H9 (cell line): ENCODE measurements around the gene ACER3. TPM values are rescaled to one million over a fixed set of nuclear protein-coding genes. Genes with fewer than 3 reads are reported as not detected.

Experiments used
- DNase-seq: peaks from one replicate; pipeline ENCODE4 v3.0.0-alpha.2; 2017
- H2AFZ ChIP-seq: one replicate; pipeline ENCODE4 v1.6.1; 2013; ENCODE audit warnings: mild to moderate bottlenecking, low read length, control low read depth, moderate library complexity
- H2AK5ac ChIP-seq: 2 replicates; pipeline ENCODE4 v1.6.1; 2013; ENCODE audit warnings: low read length, control low read depth, mixed read lengths; ENCODE audit not compliant: insufficient read length
- H2BK120ac ChIP-seq: one replicate; pipeline ENCODE4 v1.6.1; 2013; ENCODE audit warnings: low read depth, mild to moderate bottlenecking, low read length, control low read depth, inconsistent platforms; ENCODE audit not compliant: poor library complexity, severe bottlenecking
- H2BK12ac ChIP-seq: 2 replicates; pipeline ENCODE4 v1.6.1; 2013; ENCODE audit warnings: low read length, control low read depth, mixed read lengths, low read depth; ENCODE audit not compliant: insufficient read length
- H2BK15ac ChIP-seq: 2 replicates; pipeline ENCODE4 v1.6.1; 2013; ENCODE audit warnings: low read depth, low read length, control low read depth
- H2BK20ac ChIP-seq: one replicate; pipeline ENCODE4 v1.6.1; 2013; ENCODE audit warnings: low read depth, mild to moderate bottlenecking, low read length, control low read depth, inconsistent platforms; ENCODE audit not compliant: poor library complexity, severe bottlenecking
- H2BK5ac ChIP-seq: 2 replicates; pipeline ENCODE4 v1.6.1; 2013; ENCODE audit warnings: low read length, control low read depth, mixed read lengths; ENCODE audit not compliant: insufficient read length
- H3K14ac ChIP-seq: 2 replicates; pipeline ENCODE4 v1.6.1; 2013; ENCODE audit warnings: low read length, control low read depth; ENCODE audit not compliant: insufficient read depth
- H3K18ac ChIP-seq: 2 replicates; pipeline ENCODE4 v1.6.1; 2013; ENCODE audit warnings: low read depth, mild to moderate bottlenecking, mixed read lengths, low read length, control low read depth; ENCODE audit not compliant: insufficient read length
- H3K23ac ChIP-seq: 2 replicates; pipeline ENCODE4 v1.6.1; 2013; ENCODE audit warnings: low read length, control low read depth, mixed read lengths, low read depth; ENCODE audit not compliant: insufficient read length
- H3K23me2 ChIP-seq: 2 replicates; pipeline ENCODE4 v1.6.1; 2013; ENCODE audit warnings: low read depth, mild to moderate bottlenecking, mixed read lengths, low read length, control low read depth; ENCODE audit not compliant: insufficient read length, poor library complexity, severe bottlenecking
- H3K27ac ChIP-seq: 2 replicates; pipeline ENCODE4 v1.5.1; 2013; ENCODE audit warnings: low read length, control low read depth, mixed read lengths, low read depth; ENCODE audit not compliant: insufficient read length
- H3K27me3 ChIP-seq: 2 replicates; pipeline ENCODE4 v1.6.1; 2013; ENCODE audit warnings: low read length, control low read depth, inconsistent platforms; ENCODE audit not compliant: insufficient read depth
- H3K4ac ChIP-seq: 2 replicates; pipeline ENCODE4 v1.6.1; 2013; ENCODE audit warnings: low read depth, mild to moderate bottlenecking, control low read depth, inconsistent platforms, low read length, moderate library complexity
- H3K4me1 ChIP-seq: 2 replicates; pipeline ENCODE4 v1.6.1; 2013; ENCODE audit warnings: low read length, control low read depth, inconsistent platforms; ENCODE audit not compliant: insufficient read depth
- H3K4me2 ChIP-seq: 2 replicates; pipeline ENCODE4 v1.6.1; 2013; ENCODE audit warnings: low read length, control low read depth, mixed read lengths; ENCODE audit not compliant: insufficient read length, insufficient read depth
- H3K56ac ChIP-seq: 2 replicates; pipeline ENCODE4 v1.6.1; 2013; ENCODE audit warnings: low read depth, mild to moderate bottlenecking, mixed read lengths, low read length, control low read depth; ENCODE audit not compliant: insufficient read length
- H3K79me1 ChIP-seq: 2 replicates; pipeline ENCODE4 v1.6.1; 2013; ENCODE audit warnings: low read depth, mild to moderate bottlenecking, moderate library complexity, low read length, control low read depth, inconsistent platforms; ENCODE audit not compliant: insufficient read depth, poor library complexity, severe bottlenecking
- H3K79me2 ChIP-seq: 2 replicates; pipeline ENCODE4 v1.6.1; 2013; ENCODE audit warnings: low read length, control low read depth, inconsistent platforms; ENCODE audit not compliant: insufficient read depth
- H3K9ac ChIP-seq: 2 replicates; pipeline ENCODE4 v1.6.1; 2013; ENCODE audit warnings: low read length, control low read depth, mixed read lengths; ENCODE audit not compliant: insufficient read length; ENCODE audit errors: extremely low read depth
- H3K9me3 ChIP-seq: one replicate; pipeline ENCODE4 v1.6.1; 2013; ENCODE audit warnings: low read depth, low read length, inconsistent platforms; ENCODE audit not compliant: control insufficient read depth
- H3T11ph ChIP-seq: one replicate; pipeline ENCODE4 v1.6.1; 2013; ENCODE audit warnings: mild to moderate bottlenecking, low read length, control low read depth, inconsistent platforms
- H4K20me1 ChIP-seq: one replicate; pipeline ENCODE4 v1.6.1; 2013; ENCODE audit not compliant: control insufficient read depth, insufficient read length, insufficient read depth
- H4K5ac ChIP-seq: 2 replicates; pipeline ENCODE4 v1.6.1; 2013; ENCODE audit warnings: low read depth, mild to moderate bottlenecking, mixed read lengths, low read length, control low read depth; ENCODE audit not compliant: insufficient read length
- H4K8ac ChIP-seq: replicated peaks from 2 replicates; pipeline ENCODE4 v1.6.1; 2013; ENCODE audit warnings: low read length, control low read depth, mixed read lengths, low read depth; ENCODE audit not compliant: insufficient read length
- H4K91ac ChIP-seq: 2 replicates; pipeline ENCODE4 v1.6.1; 2013; ENCODE audit warnings: low read depth, mild to moderate bottlenecking, moderate library complexity, mixed read lengths, low read length, control low read depth; ENCODE audit not compliant: insufficient read length
- H3K27ac Mint-ChIP-seq, 3 experiments: 2 replicates in 2 of 3; 3 replicates in 1 of 3; pipeline ENCODE4 v1.8.0; 2020 to 2021; ENCODE audit warnings: mixed read lengths in 3 of 3, mild to moderate bottlenecking in 1 of 3, moderate library complexity in 1 of 3
- H3K27me3 Mint-ChIP-seq: 2 replicates; pipeline ENCODE4 v1.8.0; 2021; ENCODE audit warnings: low read depth, mild to moderate bottlenecking, moderate library complexity, mixed read lengths
- H3K36me3 Mint-ChIP-seq, 3 experiments: 2 replicates in 2 of 3; 3 replicates in 1 of 3; pipeline ENCODE4 v1.8.0; 2020 to 2021; ENCODE audit warnings: low read depth in 3 of 3, mixed read lengths in 3 of 3; ENCODE audit not compliant: insufficient read depth in 1 of 3
- H3K4me1 Mint-ChIP-seq, 2 experiments: 2 replicates each; pipeline ENCODE4 v1.8.0; 2020; ENCODE audit warnings: mixed read lengths in 2 of 2
- H3K4me3 Mint-ChIP-seq, 2 experiments: 2 replicates in 1 of 2; 3 replicates in 1 of 2; pipeline ENCODE4 v1.8.0; 2020 to 2021; ENCODE audit warnings: mild to moderate bottlenecking in 2 of 2, mixed read lengths in 2 of 2, moderate library complexity in 1 of 2
- H3K9me3 Mint-ChIP-seq, 2 experiments: 2 replicates in 1 of 2; 3 replicates in 1 of 2; pipeline ENCODE4 v1.8.0; 2020; ENCODE audit warnings: mild to moderate bottlenecking in 2 of 2, mixed read lengths in 2 of 2, moderate library complexity in 1 of 2
- CTCF ChIP-seq: fragments of 200-600 bp; sonication (generic); conservative IDR thresholded peaks from 3 replicates; pipeline ENCODE4 v1.8.0; 2021; ENCODE audit warnings: antibody characterized with exemption, mild to moderate bottlenecking
- WGBS: extraction: QIAGEN DNeasy Blood & Tissue Kit; methylation state at CpG from one replicate; pipeline ENCODE4 v1.1.7; 2013; ENCODE audit warnings: missing lambda C conversion rate, low lambda C conversion rate, mixed read lengths; ENCODE audit not compliant: insufficient read length; ENCODE audit errors: extremely low coverage; 5-methylcytosine and 5-hydroxymethylcytosine counted together
- total RNA-seq: library from RNA; stranded (reverse); gene quantifications from 2 replicates; pipeline ENCODE4 v1.2.1, GENCODE V29; 2021

ACER3 gene
- total RNA-seq, 1 experiment from 2014 or later: 14.7 TPM

- DNase-seq: no peak
- no peak overlapping the region for H4K8ac ChIP-seq
- WGBS: no CpG with 5 or more reads among the region's 5 CpGs
- H3K4ac ChIP-seq: no peak overlapping the region
- H4K20me1 ChIP-seq: no peaks in the 10 kb centered on the region
- no peaks in the 10 kb centered on the region for H3K79me2 ChIP-seq
- H3K79me1 ChIP-seq: no peaks in the 10 kb centered on the region
- H2AFZ ChIP-seq: no peak overlapping the region
- H3K36me3 Mint-ChIP-seq: peaks cover 5 to 20% (median 16%) of the 10 kb centered on the region in 3 experiments; a peak in 6 of 7 replicates
- no peak for TF ChIP-seq CTCF
- H3K4me3 Mint-ChIP-seq: no peak overlapping the region
- no peak overlapping the region for H4K91ac ChIP-seq
- no peak overlapping the region for H3K4me2 ChIP-seq
- no peak overlapping the region for H3T11ph ChIP-seq
- no peak overlapping the region for H3K18ac ChIP-seq
- 0 out of 2 replicates have a peak, but pooled peaks cover 3% of the 10 kb centered on the region for H3K4me1 ChIP-seq
- peaks cover 25 to 26% of the 10 kb centered on the region in 2 experiments for H3K9me3 Mint-ChIP-seq
- H3K23ac ChIP-seq: no peak overlapping the region
- H3K27ac ChIP-seq: no peak overlapping the region
- peaks cover 11% of the 10 kb centered on the region in 2 experiments for H3K4me1 Mint-ChIP-seq
- peaks cover 2% of the 10 kb centered on the region for H3K27me3 Mint-ChIP-seq
- H4K5ac ChIP-seq: no peak overlapping the region
- H2BK12ac ChIP-seq: no peak overlapping the region
- no peak overlapping the region for H3K56ac ChIP-seq
- H3K14ac ChIP-seq: no peak overlapping the region
- no peak overlapping the region for H2AK5ac ChIP-seq
- no peaks in the 10 kb centered on the region for H3K23me2 ChIP-seq
- H3K9me3 ChIP-seq: no peaks in the 10 kb centered on the region
- H2BK120ac ChIP-seq: no peak overlapping the region
- H2BK5ac ChIP-seq: no peak overlapping the region
- no peaks in the 10 kb centered on the region for H3K27me3 ChIP-seq
- no peak overlapping the region for H2BK20ac ChIP-seq
- no peak overlapping the region for H3K27ac Mint-ChIP-seq
- H2BK15ac ChIP-seq: no peak overlapping the region
- no peak overlapping the region for H3K9ac ChIP-seq
These were observed 35.6 kb upstream of the ACER3 start for GRCh38 chr11:76824980-76825725.
